GM12873 (cell line): Measurements from ENCODE around the gene SUCO.

Experiments
- TF ChIP-seq, protein P1 (sequence below): IDR thresholded peaks from 2 replicates; pipeline ENCODE4 v1.5.1; 2012; ENCODE audit warnings: low read depth, mild to moderate bottlenecking, moderate library complexity, low read length, control low read depth; ENCODE audit not compliant: insufficient read depth; ENCODE audit errors: missing control alignments

SUCO gene

DNA sequence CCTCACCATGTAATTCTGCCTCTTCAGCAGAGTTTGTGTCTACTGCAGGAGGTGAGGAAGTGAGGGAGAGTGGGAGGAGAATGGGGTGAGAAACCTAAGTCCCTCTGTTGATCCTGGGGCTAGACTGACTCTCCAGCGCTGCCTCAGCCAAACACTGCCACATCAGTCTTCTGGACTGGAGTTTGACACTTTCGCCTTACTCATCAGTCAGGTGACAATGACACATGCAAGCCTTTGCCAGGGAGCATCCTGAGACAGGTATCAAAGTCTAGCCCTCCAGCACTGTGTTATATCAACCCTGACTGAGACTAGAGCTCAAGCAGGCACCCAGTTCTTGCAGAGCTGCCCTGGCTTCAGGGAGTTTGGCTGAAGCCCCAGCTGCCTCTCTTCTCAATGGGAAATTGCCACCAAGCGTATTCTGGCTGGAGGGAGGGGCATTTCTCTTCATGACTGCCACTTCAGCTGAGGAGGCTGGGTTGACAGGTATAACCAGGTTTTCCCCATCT is 33.3 kb upstream of the SUCO start:
- TF ChIP-seq, protein P1, sequence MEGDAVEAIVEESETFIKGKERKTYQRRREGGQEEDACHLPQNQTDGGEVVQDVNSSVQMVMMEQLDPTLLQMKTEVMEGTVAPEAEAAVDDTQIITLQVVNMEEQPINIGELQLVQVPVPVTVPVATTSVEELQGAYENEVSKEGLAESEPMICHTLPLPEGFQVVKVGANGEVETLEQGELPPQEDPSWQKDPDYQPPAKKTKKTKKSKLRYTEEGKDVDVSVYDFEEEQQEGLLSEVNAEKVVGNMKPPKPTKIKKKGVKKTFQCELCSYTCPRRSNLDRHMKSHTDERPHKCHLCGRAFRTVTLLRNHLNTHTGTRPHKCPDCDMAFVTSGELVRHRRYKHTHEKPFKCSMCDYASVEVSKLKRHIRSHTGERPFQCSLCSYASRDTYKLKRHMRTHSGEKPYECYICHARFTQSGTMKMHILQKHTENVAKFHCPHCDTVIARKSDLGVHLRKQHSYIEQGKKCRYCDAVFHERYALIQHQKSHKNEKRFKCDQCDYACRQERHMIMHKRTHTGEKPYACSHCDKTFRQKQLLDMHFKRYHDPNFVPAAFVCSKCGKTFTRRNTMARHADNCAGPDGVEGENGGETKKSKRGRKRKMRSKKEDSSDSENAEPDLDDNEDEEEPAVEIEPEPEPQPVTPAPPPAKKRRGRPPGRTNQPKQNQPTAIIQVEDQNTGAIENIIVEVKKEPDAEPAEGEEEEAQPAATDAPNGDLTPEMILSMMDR, result no peak

DNA sequence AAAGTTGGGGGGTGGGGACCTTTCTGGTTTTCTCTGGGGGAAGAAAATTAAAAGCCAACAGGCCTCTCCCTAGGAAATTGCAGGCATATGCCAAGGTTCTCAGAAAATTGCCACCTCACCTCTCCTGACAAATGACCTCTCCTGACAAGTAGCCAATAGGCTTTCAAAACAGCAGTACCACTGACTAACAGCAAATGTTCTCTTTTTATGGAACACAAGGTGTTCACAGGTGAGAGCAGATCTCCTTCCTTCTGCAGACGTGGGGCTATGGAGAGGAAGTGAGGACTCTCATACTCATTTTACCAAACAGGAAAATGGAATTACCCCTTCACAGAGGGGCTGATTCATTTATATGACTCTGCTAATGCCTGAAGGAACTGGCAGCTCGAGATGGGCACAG is 32.7 kb upstream of the SUCO start:
- TF ChIP-seq, protein P1, result no peak

DNA sequence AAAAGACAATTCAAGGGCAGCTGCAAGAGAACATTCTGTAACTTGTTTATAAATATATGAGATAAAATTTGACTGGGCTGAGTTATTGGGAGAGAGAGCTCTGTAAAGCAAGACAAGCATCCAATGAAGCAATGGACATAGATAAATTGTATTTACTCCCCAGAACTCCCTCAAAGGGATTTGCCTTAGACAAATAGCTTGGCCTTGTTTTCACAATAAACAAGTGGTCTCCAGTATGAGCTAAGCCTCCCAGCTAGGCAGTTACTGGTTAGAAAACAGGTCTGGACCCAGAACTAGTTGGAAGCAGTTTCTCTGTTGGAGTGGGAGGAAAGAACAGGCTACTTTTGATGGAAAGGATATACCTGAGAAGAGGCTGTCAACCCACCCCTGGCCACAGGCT is 25.2 kb upstream of the SUCO start:
- TF ChIP-seq, protein P1, result no peak

DNA sequence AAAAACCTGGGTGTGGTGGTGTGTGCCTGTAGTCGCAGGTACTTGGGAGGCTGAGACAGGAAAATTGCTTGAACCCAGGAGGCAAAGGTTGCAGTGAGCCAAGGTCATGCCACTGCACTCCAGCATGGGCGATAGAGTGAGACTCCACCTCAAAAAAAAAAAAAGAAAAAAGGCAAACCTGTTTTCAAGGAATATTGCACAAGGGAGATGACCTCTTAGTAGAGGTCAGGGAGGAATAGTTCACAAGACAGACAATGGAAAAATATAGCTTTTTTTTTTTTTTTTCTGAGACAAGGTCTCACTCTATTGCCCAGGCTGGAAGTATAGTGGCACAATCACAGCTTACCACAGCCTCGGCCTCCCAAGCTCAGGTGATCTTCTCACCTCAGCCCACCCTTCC is 22.5 kb upstream of the SUCO start:
- TF ChIP-seq, protein P1, result no peak

DNA sequence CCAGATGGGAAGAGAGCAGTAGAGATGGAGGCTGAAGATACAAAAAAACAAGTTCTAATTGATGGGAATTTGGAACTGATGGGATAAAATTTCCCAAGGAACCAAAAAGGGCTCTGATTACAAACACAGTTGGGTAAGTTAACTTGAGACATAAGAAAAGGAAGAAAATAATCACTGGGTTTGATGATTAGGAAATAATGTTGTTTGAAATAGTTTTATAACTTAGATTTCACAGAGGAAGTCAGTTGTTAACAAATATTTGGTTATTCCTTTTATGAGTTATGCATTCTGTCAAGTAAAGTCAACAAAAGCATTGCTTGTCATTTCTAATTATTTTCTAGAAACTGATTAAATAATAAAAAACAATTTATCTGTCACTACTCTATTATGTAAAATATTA is 20.4 kb upstream of the SUCO start:
- TF ChIP-seq, protein P1, result no peak

DNA sequence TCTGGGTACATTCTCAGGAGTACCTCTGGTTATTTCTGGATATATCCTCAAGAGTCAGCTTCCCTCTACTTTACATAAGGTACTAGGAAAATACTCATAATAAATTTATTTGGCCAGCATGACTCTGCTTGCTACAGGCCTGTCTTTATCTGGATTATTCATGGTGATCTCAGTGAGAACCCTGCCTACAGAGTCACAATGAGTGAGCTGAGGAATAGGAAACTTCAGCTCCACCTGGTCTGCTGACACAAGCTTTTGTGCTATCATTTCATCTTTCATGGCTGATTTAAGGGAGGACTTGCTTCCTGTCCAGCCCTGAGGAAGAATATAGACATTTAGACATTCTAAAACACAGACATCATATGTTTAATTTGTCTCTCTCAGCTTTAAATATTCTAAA is 19.5 kb upstream of the SUCO start:
- TF ChIP-seq, protein P1, result no peak

DNA sequence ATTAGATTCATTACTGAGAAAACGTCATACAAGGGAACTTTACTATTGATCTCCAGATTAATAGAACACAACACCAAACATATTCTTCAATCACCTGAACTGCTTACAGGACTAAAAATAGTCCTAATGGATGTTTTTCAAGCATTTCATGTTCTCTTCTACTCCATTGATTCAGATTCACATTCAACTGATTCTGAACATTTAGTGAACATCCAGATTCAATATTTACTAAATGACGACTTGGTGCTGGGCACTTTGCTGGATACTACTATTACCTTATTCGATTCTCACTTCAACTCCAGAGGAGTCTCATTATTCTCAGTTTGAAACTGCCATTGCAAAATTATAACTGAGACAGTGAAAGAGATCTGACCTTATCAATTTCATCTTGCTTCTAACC is 18.8 kb upstream of the SUCO start:
- TF ChIP-seq, protein P1, result no peak
